Smooth muscle cell (in vitro differentiated cells): ENCODE results near the gene WASF3. TPM values are rescaled to one million over a fixed set of nuclear protein-coding genes. Genes with fewer than 3 reads are reported as not detected.

ENCODE experiments used
- DNase-seq: peaks from one replicate; lab custom pipeline; 2025; ENCODE audit not compliant: unreplicated experiment; lab: John Stamatoyannopoulos, UW
- H2AFZ ChIP-seq: fragments of 200-600 bp; sonication (generic); 2 replicates; pipeline ENCODE4 v1.6.0; 2016; ENCODE audit warnings: antibody characterized with exemption, low read depth, mild to moderate bottlenecking
- H3F3A ChIP-seq: fragments of 200-600 bp; sonication (generic); 2 replicates; pipeline ENCODE4 v1.6.0; 2017; ENCODE audit warnings: antibody characterized with exemption, low read depth
- H3K27ac ChIP-seq: fragments of 200-600 bp; sonication (generic); 2 replicates; pipeline ENCODE4 v1.5.1; 2016; ENCODE audit warnings: low read depth, mild to moderate bottlenecking
- H3K27me3 ChIP-seq: fragments of 200-600 bp; sonication (generic); 2 replicates; pipeline ENCODE4 v1.6.1; 2016; ENCODE audit warnings: low read depth, mild to moderate bottlenecking
- H3K36me3 ChIP-seq: fragments of 200-600 bp; sonication (generic); 2 replicates; pipeline ENCODE4 v1.5.1; 2016; ENCODE audit warnings: low read depth
- H3K4me1 ChIP-seq: fragments of 200-600 bp; sonication (generic); 2 replicates; pipeline ENCODE4 v1.5.1; 2016; ENCODE audit warnings: low read depth
- H3K4me2 ChIP-seq: fragments of 200-600 bp; sonication (generic); 2 replicates; pipeline ENCODE4 v1.6.0; 2016; ENCODE audit warnings: mild to moderate bottlenecking
- H3K4me3 ChIP-seq: fragments of 200-600 bp; sonication (generic); 2 replicates; pipeline ENCODE4 v1.5.1; 2016; ENCODE audit warnings: mild to moderate bottlenecking
- H3K79me2 ChIP-seq: fragments of 200-600 bp; sonication (generic); 2 replicates; pipeline ENCODE4 v1.6.0; 2016; ENCODE audit warnings: low read depth, mild to moderate bottlenecking
- H3K9ac ChIP-seq: fragments of 200-600 bp; sonication (generic); 2 replicates; pipeline ENCODE4 v1.6.0; 2016; ENCODE audit warnings: low read depth
- H3K9me3 ChIP-seq: fragments of 200-600 bp; sonication (generic); replicated peaks from 2 replicates; pipeline ENCODE4 v1.5.1; 2016; ENCODE audit warnings: low read depth
- H4K20me1 ChIP-seq: fragments of 200-600 bp; sonication (generic); 2 replicates; pipeline ENCODE4 v1.6.0; 2016; ENCODE audit warnings: low read depth
- CTCF ChIP-seq: fragments of 200-600 bp; sonication (generic); IDR thresholded peaks from 2 replicates; pipeline ENCODE4 v1.5.1; 2017; ENCODE audit warnings: borderline replicate concordance, mild to moderate bottlenecking, antibody characterized with exemption; ENCODE audit not compliant: insufficient read depth, poor library complexity, severe bottlenecking
- WGBS: methylation state at CpG from one replicate; pipeline ENCODE4 v1.1.7; 2016; ENCODE audit warnings: low lambda C conversion rate; 5-methylcytosine and 5-hydroxymethylcytosine counted together
- polyA plus RNA-seq: library from polyadenylated mRNA; unstranded; fragments of >200 nt; fragmentation: Nextera tagmentation; extraction: Ambion mirVana; gene quantifications from 2 replicates; pipeline ENCODE4 v1.2.1, GENCODE V29; 2016
- total RNA-seq: library from RNA; depleted of rRNA; stranded (reverse); fragments of >200 nt; gene quantifications from 2 replicates; pipeline ENCODE4 v1.2.3, GENCODE V29; 2014

WASF3 gene
- total and polyA plus RNA-seq, 2 experiments from 2014 or later, result 4.0 to 5.8 TPM

DNA sequence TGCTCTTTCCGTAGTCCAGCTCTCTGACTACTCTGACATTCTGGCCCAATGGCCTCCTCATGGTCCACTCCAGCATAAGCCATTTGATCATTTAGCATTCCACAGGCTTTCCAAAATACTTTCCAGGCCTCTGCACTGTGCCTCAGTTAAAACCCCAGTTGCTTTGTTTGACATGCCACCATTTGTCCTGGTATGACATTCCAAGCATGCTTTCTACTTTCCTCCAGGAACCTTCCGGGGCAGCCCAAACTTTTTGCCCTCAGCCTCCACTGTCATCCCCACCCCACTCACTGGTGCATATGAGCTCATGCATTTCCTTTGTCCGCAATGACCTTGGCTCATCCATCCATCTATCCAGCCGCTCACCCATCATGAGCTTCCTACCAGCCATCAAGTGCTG lies 41.8 kb upstream of the WASF3 start:
- no peak for TF ChIP-seq CTCF
- 71% methylated on average over 4 of the region's 4 CpGs for WGBS
- H3K27me3 ChIP-seq, result no peaks in the 10 kb centered on the region
- no peaks in the 10 kb centered on the region for H3F3A ChIP-seq
- no peaks in the 10 kb centered on the region for H4K20me1 ChIP-seq
- H3K4me1 ChIP-seq, result peaks cover 30% of the 10 kb centered on the region
- H3K4me2 ChIP-seq, result no peak overlapping the region
- H3K27ac ChIP-seq, result no peak overlapping the region
- no peaks in the 10 kb centered on the region for H3K79me2 ChIP-seq
- no peak for DNase-seq
- no peak overlapping the region for H3K4me3 ChIP-seq
- no peaks in the 10 kb centered on the region for H3K36me3 ChIP-seq
- H3K9me3 ChIP-seq, result no peaks in the 10 kb centered on the region
- H3K9ac ChIP-seq, result no peak overlapping the region
- H2AFZ ChIP-seq, result no peak overlapping the region

- Histone ChIP-seq H4K20me1 (no peaks in the 10 kb centered on the region), H3K4me1 (peaks cover 43% of the 10 kb centered on the region), H2AFZ (no peak overlapping the region), H3K27ac (no peak overlapping the region), H3K9ac (no peak overlapping the region), H3F3A (no peaks in the 10 kb centered on the region), H3K4me2 (no peak overlapping the region), H3K27me3 (no peaks in the 10 kb centered on the region), H3K36me3 (no peaks in the 10 kb centered on the region), H3K9me3 (no peaks in the 10 kb centered on the region), H3K4me3 (no peak overlapping the region), H3K79me2 (no peaks in the 10 kb centered on the region)
- TF ChIP-seq CTCF, result no peak
- 88% methylated on average over 2 of the region's 2 CpGs for WGBS
- no peak for DNase-seq
Measured at GRCh38 chr13:26517936-26518335, 39.5 kb upstream of the WASF3 start.

- no peak overlapping the region for H3K4me2 ChIP-seq
- no peak overlapping the region for H3K4me3 ChIP-seq
- H3K27me3 ChIP-seq, result no peaks in the 10 kb centered on the region
- H3K27ac ChIP-seq, result no peak overlapping the region
- no peaks in the 10 kb centered on the region for H3K79me2 ChIP-seq
- 44% methylated on average over 5 of the region's 5 CpGs for WGBS
- H3K4me1 ChIP-seq, result peaks cover 44% of the 10 kb centered on the region
- no peaks in the 10 kb centered on the region for H3K36me3 ChIP-seq
- no peak for TF ChIP-seq CTCF
- H2AFZ ChIP-seq, result no peak overlapping the region
- no peak for DNase-seq
- no peaks in the 10 kb centered on the region for H3F3A ChIP-seq
- no peaks in the 10 kb centered on the region for H4K20me1 ChIP-seq
- H3K9me3 ChIP-seq, result no peaks in the 10 kb centered on the region
- no peak overlapping the region for H3K9ac ChIP-seq
Measured at GRCh38 chr13:26518451-26518959, 39.0 kb upstream of the WASF3 start.

- no peaks in the 10 kb centered on the region for H3K79me2 ChIP-seq
- no peak overlapping the region for H3K4me2 ChIP-seq
- no peaks in the 10 kb centered on the region for H3K36me3 ChIP-seq
- no peaks in the 10 kb centered on the region for H3F3A ChIP-seq
- no peak for DNase-seq
- no peak overlapping the region for H3K4me3 ChIP-seq
- 90% methylated on average over 5 of the region's 5 CpGs for WGBS
- no peak overlapping the region for H3K9ac ChIP-seq
- no peaks in the 10 kb centered on the region for H4K20me1 ChIP-seq
- no peak overlapping the region for H2AFZ ChIP-seq
- H3K9me3 ChIP-seq, result no peaks in the 10 kb centered on the region
- H3K4me1 ChIP-seq, result peaks cover 36% of the 10 kb centered on the region
- H3K27me3 ChIP-seq, result no peaks in the 10 kb centered on the region
- TF ChIP-seq CTCF, result no peak
- no peak overlapping the region for H3K27ac ChIP-seq
Measured at GRCh38 chr13:26522571-26522970, 34.9 kb upstream of the WASF3 start.
